HG03139 (cell line): Measurements from ENCODE around the gene ADGRL1.
"Not testable (repeated sequence)": the region's sequence is repeated elsewhere in the genome, so short reads cannot be mapped to it uniquely, and the experiment has no call there.

ENCODE experiments used
- ATAC-seq: cut with Tn5 transposase; IDR thresholded peaks from one replicate; pipeline ENCODE4 v1.9.1; 2021; ENCODE audit not compliant: unreplicated experiment

ADGRL1 gene

DNA sequence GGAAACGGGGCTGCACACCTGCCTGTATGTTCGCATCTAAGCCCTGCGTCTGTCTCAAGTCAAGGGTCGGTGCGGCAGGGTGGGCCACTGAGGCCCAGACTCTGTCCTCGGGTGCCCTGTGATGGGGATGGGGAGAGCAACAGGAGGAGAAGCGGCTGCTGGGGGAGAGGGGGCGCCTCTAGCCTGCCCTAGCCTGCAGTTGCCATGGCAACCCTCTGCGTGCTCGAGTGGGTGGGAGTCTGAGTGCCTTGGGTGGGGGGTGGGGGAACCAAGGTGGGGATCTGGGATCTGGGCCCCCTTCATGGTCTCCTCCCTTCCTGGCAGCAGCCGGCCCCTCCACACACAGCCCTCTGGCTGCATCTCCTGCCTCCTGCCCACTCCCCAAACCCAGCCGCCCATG is 10.8 kb downstream of the ADGRL1 start:
- not testable (repeated sequence) for ATAC-seq

GRCh38 chr19:14189415-14189814 is 16.6 kb downstream of the ADGRL1 start:
- no peak for ATAC-seq

- ATAC-seq = not testable (repeated sequence)
Observed at GRCh38 chr19:14188086-14188485, 17.9 kb downstream of the ADGRL1 start.

- ATAC-seq = no peak
Observed at GRCh38 chr19:14187561-14187960, 18.4 kb downstream of the ADGRL1 start.

GRCh38 chr19:14186684-14187083 is 19.3 kb downstream of the ADGRL1 start:
- not testable (repeated sequence) for ATAC-seq

- not testable (repeated sequence) for ATAC-seq
Observed at GRCh38 chr19:14185691-14186090, 20.3 kb downstream of the ADGRL1 start.

- ATAC-seq = no peak
Observed at GRCh38 chr19:14185158-14185557, 20.8 kb downstream of the ADGRL1 start.

- no peak for ATAC-seq
Observed at GRCh38 chr19:14183741-14184350, 22.1 kb downstream of the ADGRL1 start.

GRCh38 chr19:14182476-14182875 is 23.5 kb downstream of the ADGRL1 start:
- ATAC-seq = no peak

GRCh38 chr19:14181906-14182305 is 24.1 kb downstream of the ADGRL1 start:
- no peak for ATAC-seq

- ATAC-seq = not testable (repeated sequence)
Observed at GRCh38 chr19:14181199-14181598, 24.8 kb downstream of the ADGRL1 start.

GRCh38 chr19:14177496-14178074 is 28.4 kb downstream of the ADGRL1 start:
- ATAC-seq = no peak

DNA sequence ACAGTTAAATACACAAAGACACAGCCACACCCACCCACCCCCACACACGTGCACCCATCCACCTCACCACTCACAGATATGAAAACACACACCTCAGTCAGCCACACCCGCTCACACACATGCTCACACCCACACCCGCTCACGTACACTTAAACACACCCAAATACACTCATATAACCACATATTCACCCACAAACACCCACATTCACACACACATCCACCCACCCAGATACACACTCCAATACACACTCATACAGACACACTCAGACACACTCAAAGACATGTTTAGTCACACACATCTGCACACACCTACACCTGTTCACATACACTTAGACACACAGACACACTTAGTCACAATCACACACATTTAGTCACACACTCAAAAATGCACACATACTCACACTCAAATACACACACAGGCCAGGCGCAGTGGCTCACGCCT is 30.6 kb downstream of the ADGRL1 start:
- no peak for ATAC-seq

DNA sequence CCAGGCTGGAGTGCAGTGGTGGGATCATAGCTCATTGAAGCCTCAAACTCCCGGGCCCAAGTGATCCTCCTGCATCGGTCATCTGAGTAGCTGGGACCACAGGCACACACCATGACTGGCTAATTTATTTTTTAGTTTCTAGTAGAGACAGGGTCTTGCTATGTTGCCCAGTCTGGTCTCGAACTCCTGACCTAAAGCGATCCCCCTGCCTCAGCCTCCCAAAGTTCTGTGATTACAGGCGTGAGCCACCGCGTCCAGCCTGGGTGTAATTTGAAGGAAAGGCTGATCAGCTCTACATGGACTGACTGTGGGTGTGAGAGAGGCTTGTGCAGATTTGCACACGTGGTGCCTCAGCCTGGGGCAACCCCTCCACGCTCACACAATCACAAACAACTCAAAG is 31.1 kb downstream of the ADGRL1 start:
- no peak for ATAC-seq

- ATAC-seq = no peak
Observed at GRCh38 chr19:14168993-14169392, 37.0 kb downstream of the ADGRL1 start.

DNA sequence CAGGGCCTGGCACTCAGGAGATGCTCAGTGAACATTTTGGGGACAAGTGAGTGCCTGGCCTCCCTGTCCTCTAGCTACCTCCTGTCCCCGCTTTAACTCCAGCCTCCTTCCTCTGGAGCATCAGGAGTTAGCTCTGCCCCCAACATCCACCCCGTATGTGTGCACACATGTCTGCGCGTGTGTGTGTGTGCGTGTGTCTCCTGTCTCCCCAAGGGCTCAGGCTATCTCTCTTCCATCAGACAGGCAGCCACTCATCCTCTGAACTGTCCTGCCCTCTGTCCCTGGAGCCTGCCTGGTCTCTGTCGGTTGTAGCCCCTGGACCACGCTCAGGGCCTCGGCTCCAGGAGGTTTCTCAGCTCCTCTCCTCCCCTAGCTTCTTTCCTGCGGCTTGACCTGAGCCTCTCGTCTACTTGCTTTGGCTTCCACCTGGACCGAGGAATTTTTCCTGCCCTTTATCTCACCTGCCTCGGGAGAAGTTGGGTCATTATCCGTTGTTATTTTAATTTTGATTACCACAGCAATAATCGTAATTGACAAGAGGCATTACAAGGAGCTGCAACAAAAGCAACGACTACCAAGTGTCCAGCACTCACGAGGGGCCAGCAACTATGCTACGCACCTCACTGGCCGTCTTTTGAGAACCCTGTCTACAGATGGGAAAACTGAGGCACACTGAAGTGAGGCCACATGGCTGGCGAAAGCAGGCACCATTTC is 37.6 kb downstream of the ADGRL1 start:
- no peak for ATAC-seq

- ATAC-seq = no peak
Observed at GRCh38 chr19:14167576-14168138, 38.3 kb downstream of the ADGRL1 start.

DNA sequence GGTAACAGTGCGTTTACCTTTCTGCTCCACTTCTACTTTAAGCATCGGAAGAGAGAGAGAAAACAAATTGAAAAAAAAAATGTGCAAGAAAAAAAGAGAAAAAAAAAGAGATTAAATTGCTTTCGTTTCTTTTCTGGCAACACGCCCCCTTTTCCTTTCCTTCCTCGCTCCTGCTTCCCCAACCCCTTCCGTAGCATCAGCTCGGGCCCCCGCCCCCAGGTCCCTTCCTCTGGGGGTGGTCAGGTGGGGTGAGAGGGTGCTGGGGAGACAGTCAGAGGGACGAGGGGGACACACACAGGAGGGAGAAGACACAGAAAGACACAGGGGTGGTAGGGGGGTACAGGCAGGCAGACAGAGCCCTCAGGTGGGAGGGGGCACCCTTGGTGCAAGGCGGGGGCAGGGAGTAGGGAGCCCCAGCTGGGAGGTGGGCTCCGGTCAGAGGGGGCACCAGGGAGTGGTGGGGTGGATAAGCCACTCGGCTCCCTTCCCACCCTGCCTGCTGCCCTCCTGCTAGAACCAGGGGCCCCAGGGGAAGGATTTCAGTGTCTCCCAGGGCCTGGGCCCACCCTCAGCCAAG is 38.9 kb downstream of the ADGRL1 start:
- no peak for ATAC-seq

- no peak for ATAC-seq
Observed at GRCh38 chr19:14165990-14166830, 39.8 kb downstream of the ADGRL1 start.

GRCh38 chr19:14164724-14165493 is 41.1 kb downstream of the ADGRL1 start:
- ATAC-seq = no peak
